Skeletal muscle satellite cell (primary cell): ENCODE results near the gene PKD2. TPM values are rescaled to one million over a fixed set of nuclear protein-coding genes. Genes with fewer than 3 reads are reported as not detected.

ENCODE experiments used
- H3K27me3 ChIP-seq: 2 replicates; pipeline ENCODE4 v1.7.0; 2013; ENCODE audit warnings: low read length; ENCODE audit not compliant: control insufficient read depth, insufficient read depth
- H3K36me3 ChIP-seq: 2 replicates; pipeline ENCODE4 v1.7.0; 2013; ENCODE audit warnings: mild to moderate bottlenecking, control low read depth, low read length; ENCODE audit not compliant: insufficient read depth
- H3K4me1 ChIP-seq: 2 replicates; pipeline ENCODE4 v1.7.0; 2013; ENCODE audit warnings: low read length; ENCODE audit not compliant: control insufficient read depth, insufficient read depth
- H3K4me2 ChIP-seq: 2 replicates; pipeline ENCODE4 v1.7.0; 2013; ENCODE audit warnings: mild to moderate bottlenecking, low read length
- H3K4me3 ChIP-seq: 2 replicates; pipeline ENCODE4 v1.7.0; 2013; ENCODE audit warnings: low read length
- H3K9ac ChIP-seq: 2 replicates; pipeline ENCODE4 v1.7.0; 2013; ENCODE audit warnings: mild to moderate bottlenecking, low read depth, low read length, moderate library complexity
- H3K9me3 ChIP-seq: replicated peaks from 2 replicates; pipeline ENCODE4 v1.7.0; 2013; ENCODE audit warnings: mild to moderate bottlenecking, control low read depth, low read length
- total RNA-seq: library from RNA; depleted of rRNA; stranded (reverse); fragments of >200 nt; gene quantifications from 2 replicates; pipeline ENCODE4 v1.2.3, GENCODE V29; 2012; rRNA removed

PKD2 gene
- 32.3 and 32.7 TPM in 2 replicates for total RNA-seq

- peak within 1 kb of the TSS; percentile 94 for H3K9ac ChIP-seq
- no peaks in the 10 kb centered on the region for H3K9me3 ChIP-seq
- no peaks in the 10 kb centered on the region for H3K27me3 ChIP-seq
- peak within 1 kb of the TSS; percentile 84 for H3K4me2 ChIP-seq
- no peaks in the 10 kb centered on the region for H3K36me3 ChIP-seq
- H3K4me3 ChIP-seq = peak within 1 kb of the TSS; percentile 88
- H3K4me1 ChIP-seq = peaks cover 40% of the 10 kb centered on the region
Observed at GRCh38 chr4:88007304-88008121, at the start of gene PKD2. TSS of gene PKD2 (plus strand) at chr4:88007635. CDS start at chr4:88007734, 99 bp downstream.

GRCh38 chr4:87961993-87962392 lies 45.4 kb upstream of the PKD2 start:
- Histone ChIP-seq H3K9me3 (no peaks in the 10 kb centered on the region), H3K4me3 (no peak overlapping the region), H3K27me3 (peaks cover 2% of the 10 kb centered on the region), H3K4me2 (no peak overlapping the region), H3K4me1 (no peaks in the 10 kb centered on the region), H3K36me3 (no peaks in the 10 kb centered on the region), H3K9ac (no peak overlapping the region)

GRCh38 chr4:87962398-87963146 lies 44.9 kb upstream of the PKD2 start:
- no peak overlapping the region for H3K9ac ChIP-seq
- peaks cover 8% of the 10 kb centered on the region for H3K27me3 ChIP-seq
- no peaks in the 10 kb centered on the region for H3K9me3 ChIP-seq
- H3K36me3 ChIP-seq = no peaks in the 10 kb centered on the region
- no peaks in the 10 kb centered on the region for H3K4me1 ChIP-seq
- no peak overlapping the region for H3K4me3 ChIP-seq
- H3K4me2 ChIP-seq = no peak overlapping the region

GRCh38 chr4:87965501-87965975 lies 41.9 kb upstream of the PKD2 start:
- Histone ChIP-seq H3K9me3 (no peaks in the 10 kb centered on the region), H3K4me2 (no peak overlapping the region), H3K36me3 (no peaks in the 10 kb centered on the region), H3K4me3 (no peak overlapping the region), H3K27me3 (peaks cover 17% of the 10 kb centered on the region), H3K4me1 (no peaks in the 10 kb centered on the region), H3K9ac (no peak overlapping the region)

DNA sequence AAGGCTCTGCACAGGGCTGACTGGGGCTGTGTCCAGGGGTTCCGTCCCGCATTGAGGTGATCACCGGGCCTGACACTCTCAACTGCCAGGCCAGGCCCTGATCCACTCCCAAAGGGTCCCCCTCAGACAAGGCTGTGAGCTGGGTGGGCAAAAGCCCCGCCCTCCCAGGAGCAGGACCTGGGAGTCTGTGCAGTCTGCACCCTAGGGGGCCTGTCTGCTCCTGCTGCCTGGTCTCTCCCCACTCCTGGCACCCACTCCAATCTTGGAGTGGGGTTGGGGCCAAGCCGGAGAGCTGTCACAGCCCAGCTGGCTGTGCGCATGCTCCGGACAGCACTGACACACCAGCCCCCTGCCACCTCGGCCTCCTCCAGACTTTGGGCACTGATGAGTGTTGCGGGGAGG lies 41.3 kb upstream of the PKD2 start:
- Histone ChIP-seq H3K36me3 (no peaks in the 10 kb centered on the region), H3K27me3 (peaks cover 18% of the 10 kb centered on the region), H3K9me3 (no peaks in the 10 kb centered on the region), H3K4me3 (no peak overlapping the region), H3K4me2 (no peak overlapping the region), H3K9ac (no peak overlapping the region), H3K4me1 (no peaks in the 10 kb centered on the region)

DNA sequence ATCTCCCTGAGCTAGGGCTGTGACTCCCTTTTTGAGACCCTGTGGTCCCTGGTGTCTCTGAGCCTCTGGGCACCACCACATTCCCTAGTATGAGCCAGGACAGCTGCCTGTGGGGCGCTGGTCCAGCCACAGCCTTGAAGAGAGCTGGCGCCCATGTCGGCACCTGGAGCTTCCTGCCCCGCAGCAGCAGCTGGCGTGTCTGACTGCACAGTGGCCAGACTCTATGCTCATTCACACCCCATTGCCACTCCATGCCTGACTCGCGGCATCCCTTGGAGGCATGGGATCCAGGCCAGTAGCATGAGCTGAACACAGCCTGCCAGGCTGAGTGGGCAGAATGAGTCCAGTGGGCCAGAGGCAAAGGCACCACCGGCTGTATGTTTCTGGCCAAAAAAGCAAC lies 40.2 kb upstream of the PKD2 start:
- no peaks in the 10 kb centered on the region for H3K36me3 ChIP-seq
- no peak overlapping the region for H3K4me3 ChIP-seq
- no peak overlapping the region for H3K9ac ChIP-seq
- H3K4me2 ChIP-seq = no peak overlapping the region
- no peaks in the 10 kb centered on the region for H3K9me3 ChIP-seq
- peaks cover 18% of the 10 kb centered on the region for H3K27me3 ChIP-seq
- H3K4me1 ChIP-seq = no peaks in the 10 kb centered on the region

- no peaks in the 10 kb centered on the region for H3K9me3 ChIP-seq
- H3K4me3 ChIP-seq = no peak overlapping the region
- no peaks in the 10 kb centered on the region for H3K36me3 ChIP-seq
- H3K4me2 ChIP-seq = no peak overlapping the region
- peaks cover 4% of the 10 kb centered on the region for H3K4me1 ChIP-seq
- no peak overlapping the region for H3K9ac ChIP-seq
- peaks cover 21% of the 10 kb centered on the region for H3K27me3 ChIP-seq
Observed at GRCh38 chr4:87970121-87970520, 37.3 kb upstream of the PKD2 start.

DNA sequence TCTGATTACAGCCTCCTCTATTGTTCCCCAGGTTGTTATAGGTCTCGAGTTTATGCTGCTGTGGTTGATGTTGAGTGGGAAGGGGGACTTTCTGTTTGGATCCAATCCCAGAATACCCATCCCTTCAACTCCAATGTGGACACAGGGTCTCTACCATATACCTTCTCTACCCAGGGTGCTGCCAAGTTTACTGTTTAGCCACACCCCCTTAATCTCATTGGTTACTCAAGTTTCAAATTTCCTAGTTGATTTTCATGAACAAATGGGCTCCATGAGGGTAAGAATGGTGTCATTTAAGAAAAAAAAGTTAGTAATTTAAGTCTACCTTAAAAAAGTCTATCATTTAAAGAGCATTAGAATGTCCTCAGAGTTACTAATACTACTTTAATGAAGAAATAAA lies 35.6 kb upstream of the PKD2 start:
- H3K27me3 ChIP-seq = peaks cover 20% of the 10 kb centered on the region
- H3K9ac ChIP-seq = no peak overlapping the region
- H3K4me3 ChIP-seq = no peak overlapping the region
- H3K9me3 ChIP-seq = no peaks in the 10 kb centered on the region
- H3K4me1 ChIP-seq = peaks cover 4% of the 10 kb centered on the region
- H3K36me3 ChIP-seq = no peaks in the 10 kb centered on the region
- no peak overlapping the region for H3K4me2 ChIP-seq

- peak overlapping the region; percentile 69 for H3K4me2 ChIP-seq
- H3K36me3 ChIP-seq = no peaks in the 10 kb centered on the region
- H3K4me1 ChIP-seq = peaks cover 4% of the 10 kb centered on the region
- H3K9ac ChIP-seq = peak overlapping the region; percentile 56
- H3K4me3 ChIP-seq = peak overlapping the region; percentile 7
- H3K27me3 ChIP-seq = peaks cover 7% of the 10 kb centered on the region
- no peaks in the 10 kb centered on the region for H3K9me3 ChIP-seq
Observed at GRCh38 chr4:87973283-87974169, 33.9 kb upstream of the PKD2 start.

GRCh38 chr4:87974856-87975462 lies 32.5 kb upstream of the PKD2 start:
- Histone ChIP-seq H3K4me3 (no peak overlapping the region), H3K9ac (no peak overlapping the region), H3K4me1 (peaks cover 4% of the 10 kb centered on the region), H3K27me3 (peaks cover 7% of the 10 kb centered on the region), H3K36me3 (no peaks in the 10 kb centered on the region), H3K9me3 (no peaks in the 10 kb centered on the region), H3K4me2 (no peak overlapping the region)

DNA sequence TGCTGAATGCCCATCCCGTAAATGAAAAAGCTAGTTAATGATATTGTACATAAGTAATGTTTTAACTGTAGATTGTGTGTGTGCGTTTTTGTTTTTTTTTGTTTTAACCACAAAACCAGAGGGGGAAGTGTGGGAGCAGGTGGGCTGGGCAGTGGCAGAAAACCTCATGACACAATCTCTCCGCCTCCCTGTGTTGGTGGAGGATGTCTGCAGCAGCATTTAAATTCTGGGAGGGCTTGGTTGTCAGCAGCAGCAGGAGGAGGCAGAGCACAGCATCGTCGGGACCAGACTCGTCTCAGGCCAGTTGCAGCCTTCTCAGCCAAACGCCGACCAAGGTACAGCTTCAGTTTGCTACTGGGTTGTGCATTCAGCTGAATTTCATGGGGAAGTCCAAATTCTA lies 32.0 kb upstream of the PKD2 start, which contains the start of gene SPP1:
Gene SPP1, plus strand, starts transcription at position 249 of the 400 bp plus-strand sequence. CDS start 1,182 bp downstream, outside the sequence.
- Histone ChIP-seq H3K9me3 (no peaks in the 10 kb centered on the region), H3K27me3 (peaks cover 5% of the 10 kb centered on the region), H3K9ac (no peak within 1 kb of the TSS), H3K36me3 (no peaks in the 10 kb centered on the region), H3K4me3 (no peak within 1 kb of the TSS), H3K4me2 (no peak within 1 kb of the TSS), H3K4me1 (peaks cover 4% of the 10 kb centered on the region)
